Stimulated activated CD4-positive, alpha-beta T cell treated with anti-CD3 and anti-CD28 coated beads, TNF-alpha, amount 100 ng/mL, for 1 hour (primary cell): ENCODE data around the gene NUP98.
"Not testable (repeated sequence)": the region's sequence is repeated elsewhere in the genome, so short reads cannot be mapped to it uniquely, and the experiment has no call there.

Source experiments
- DNase-seq, 3 donors: peaks; one replicate each; pipeline ENCODE4 v3.0.0-alpha.2; 2020; ENCODE audit warnings: low read depth in 3 of 3, low spot score in 1 of 3

The NUP98 gene

GRCh38 chr11:3645552-3645951 lies 151.8 kb downstream of the NUP98 start:
- DNase-seq, result no peak

GRCh38 chr11:3644817-3645235 lies 152.5 kb downstream of the NUP98 start, which contains the start of gene ART1:
Gene ART1, plus strand, starts transcription at chr11:3645128. Its CDS starts 14,086 bp downstream, at chr11:3659214.
- DNase-seq, result no peak

- DNase-seq, result not testable (repeated sequence)
Observed at GRCh38 chr11:3643102-3643546, 154.2 kb downstream of the NUP98 start.

GRCh38 chr11:3642071-3642951 lies 155.0 kb downstream of the NUP98 start:
- DNase-seq, result peak; percentile 28 to 54 (median 50)

GRCh38 chr11:3641701-3642070 lies 155.7 kb downstream of the NUP98 start, which contains the start of gene ART5:
Gene ART5, minus strand, starts transcription at chr11:3641992. Its CDS starts 130 bp downstream, at chr11:3641862.
- no peak for DNase-seq

GRCh38 chr11:3641191-3641590 lies 156.2 kb downstream of the NUP98 start:
- DNase-seq, result no peak

GRCh38 chr11:3639841-3640240 lies 157.5 kb downstream of the NUP98 start:
- DNase-seq, result no peak

GRCh38 chr11:3638513-3638912 lies 158.8 kb downstream of the NUP98 start:
- DNase-seq, result no peak

GRCh38 chr11:3637201-3637600 lies 160.2 kb downstream of the NUP98 start:
- no peak for DNase-seq

- no peak for DNase-seq
Observed at GRCh38 chr11:3635641-3636375, 161.5 kb downstream of the NUP98 start.

- no peak for DNase-seq
Observed at GRCh38 chr11:3632070-3632660, 165.2 kb downstream of the NUP98 start.

GRCh38 chr11:3631331-3631730 lies 166.0 kb downstream of the NUP98 start:
- DNase-seq, result no peak

- DNase-seq, result no peak
Observed at GRCh38 chr11:3627291-3627690, 170.1 kb downstream of the NUP98 start.

- DNase-seq, result no peak
Observed at GRCh38 chr11:3626250-3626960, 170.9 kb downstream of the NUP98 start.
